NCI-H524 (cell line): ENCODE measurements around the gene GSTK1.
"Not testable (repeated sequence)": the region's sequence is repeated elsewhere in the genome, so short reads cannot be mapped to it uniquely, and the experiment has no call there.

Experiments
- DNase-seq, 2 experiments: peaks; one replicate each; lab custom pipeline; 2025; lab: John Stamatoyannopoulos, UW

The GSTK1 gene

DNA sequence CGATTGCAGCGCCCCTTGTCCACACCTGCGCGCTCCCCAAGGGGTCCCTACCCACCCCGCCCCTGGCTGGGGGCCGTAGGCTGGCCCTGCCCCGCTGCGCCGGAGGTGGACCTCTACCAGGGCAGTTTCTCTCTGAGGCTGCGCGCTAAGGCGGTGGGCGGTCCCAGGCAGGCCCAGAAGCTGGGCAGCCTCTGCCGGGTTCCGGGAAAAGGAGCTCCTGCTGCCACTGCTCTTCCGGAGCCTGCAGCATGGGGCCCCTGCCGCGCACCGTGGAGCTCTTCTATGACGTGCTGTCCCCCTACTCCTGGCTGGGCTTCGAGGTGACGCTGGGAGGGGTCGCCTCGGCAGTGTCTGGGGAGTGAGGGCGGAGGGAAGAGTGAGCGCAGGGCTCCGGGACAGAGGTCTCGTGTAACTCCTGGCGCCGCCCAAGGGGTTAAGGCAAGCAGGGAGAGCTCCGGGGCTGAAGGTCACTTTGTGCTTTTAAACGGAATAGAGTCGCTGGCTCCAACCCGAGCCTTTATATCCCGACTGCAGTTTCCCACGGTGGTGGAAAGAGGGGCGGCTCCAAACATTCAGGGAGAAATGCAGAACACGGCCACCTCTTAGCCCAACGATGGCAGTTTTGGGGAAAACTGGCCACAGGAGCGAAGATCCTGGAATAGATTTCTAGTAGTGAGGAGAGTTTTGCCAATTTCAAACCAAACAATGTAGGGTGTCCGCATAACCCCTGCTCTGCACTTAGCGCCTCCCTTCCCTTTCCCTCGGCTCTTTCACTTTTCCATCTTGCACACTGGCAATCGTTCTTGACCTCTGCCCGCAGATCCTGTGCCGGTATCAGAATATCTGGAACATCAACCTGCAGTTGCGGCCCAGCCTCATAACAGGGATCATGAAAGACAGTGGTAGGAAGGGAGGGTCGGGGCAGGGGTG is at the start of gene GSTK1:
TSS of gene GSTK1 (plus strand) at position 176 of the 930 bp plus-strand sequence. CDS start at position 249, 73 bp downstream.
- DNase-seq, result peak; percentile 30 to 75

DNA sequence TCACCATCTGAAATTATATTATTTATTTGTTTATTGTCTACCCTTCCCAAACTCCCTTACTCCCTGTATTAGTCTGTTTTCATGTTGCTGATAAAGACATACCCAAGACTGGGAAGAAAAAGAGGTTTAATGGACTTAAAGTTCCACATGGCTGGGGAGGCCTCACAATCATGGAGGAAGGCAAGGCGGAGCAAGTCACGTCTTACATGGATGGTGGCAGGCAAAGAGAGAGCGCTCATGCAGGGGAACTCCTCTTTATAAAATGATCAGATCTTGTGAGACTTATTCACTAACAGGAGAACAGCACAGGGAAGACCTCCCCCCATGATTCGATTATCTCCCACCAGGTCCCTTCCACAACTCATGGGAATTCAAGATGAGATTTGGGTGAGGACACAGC is 49.8 kb upstream of the GSTK1 start:
- not testable (repeated sequence) for DNase-seq

DNA sequence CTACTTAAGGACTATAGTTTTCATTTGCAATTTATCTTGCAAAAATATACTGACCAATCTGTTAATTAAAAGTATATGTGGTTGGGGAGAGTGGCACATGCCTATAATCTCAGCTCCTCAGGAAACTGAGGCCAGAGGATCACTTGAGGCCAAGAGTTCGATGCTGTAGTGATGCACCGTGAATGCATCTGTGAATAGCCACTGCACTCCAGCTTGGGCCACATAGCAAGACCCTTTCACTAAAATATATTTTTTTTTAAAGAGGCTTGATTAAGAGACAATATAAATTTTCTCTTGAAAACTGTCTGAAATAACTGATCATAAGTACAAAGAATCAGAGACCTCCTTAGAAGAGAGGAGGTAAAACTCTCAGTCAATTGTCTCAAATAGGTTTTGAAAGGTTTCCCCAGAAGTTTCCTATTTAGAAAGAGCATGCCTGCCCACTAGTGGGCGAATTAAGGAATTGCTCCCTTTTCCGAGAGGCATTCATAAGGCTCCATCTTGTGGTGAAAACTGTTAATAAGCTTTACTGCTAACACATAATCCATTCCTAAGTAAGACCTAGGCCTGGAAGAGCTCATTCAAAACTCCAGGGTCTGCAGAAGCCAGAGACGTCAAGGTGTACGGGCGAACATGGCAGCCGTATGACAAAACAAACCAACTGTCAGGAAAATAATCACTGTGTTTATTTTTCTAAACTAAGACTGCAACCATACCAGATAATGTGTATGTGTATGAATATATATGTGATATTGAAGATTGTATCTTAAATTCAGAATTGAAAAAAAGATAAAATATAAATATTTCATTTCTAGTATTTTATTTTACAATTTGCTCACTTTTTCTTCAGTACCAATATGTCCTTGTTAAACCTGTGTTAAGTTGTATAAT is 48.2 kb upstream of the GSTK1 start:
- peak; percentile 59 to 83 for DNase-seq

DNA sequence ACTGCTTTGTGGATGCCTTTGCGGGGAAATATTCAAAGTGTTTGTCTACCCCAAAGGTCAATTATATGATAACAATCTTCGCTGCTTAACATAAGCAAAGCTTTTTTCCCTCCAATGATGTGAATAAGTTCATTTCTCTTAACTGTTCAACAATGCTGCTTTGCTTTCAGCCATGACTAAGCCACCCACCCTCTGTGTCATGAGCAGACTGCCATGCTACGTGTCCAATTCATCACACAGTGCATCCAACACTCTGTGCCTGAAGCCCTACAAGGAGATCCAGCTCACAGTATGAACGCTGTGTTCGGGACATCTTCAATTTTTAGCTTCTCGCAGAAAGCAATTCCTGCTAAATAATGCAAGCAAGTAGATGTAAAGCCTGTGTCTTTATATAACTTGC is 47.1 kb upstream of the GSTK1 start:
- DNase-seq, result no peak

DNA sequence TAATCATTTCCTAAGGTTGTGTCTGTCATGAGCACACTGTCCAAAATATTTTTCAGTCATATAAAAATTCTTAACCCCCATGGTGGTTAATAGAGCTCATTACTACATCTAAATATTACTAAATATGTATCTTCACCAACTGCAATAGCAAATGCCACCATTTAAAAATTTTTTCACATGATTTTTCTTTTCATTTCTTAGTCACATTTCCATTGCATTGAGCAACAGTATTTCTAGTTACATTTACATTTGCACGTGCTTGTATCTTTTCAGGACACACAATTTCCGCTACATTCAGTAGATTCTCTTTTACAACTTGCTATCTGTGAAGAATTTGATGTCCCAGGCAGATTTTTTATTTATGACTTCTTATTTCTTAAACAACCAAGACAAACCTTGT is 46.6 kb upstream of the GSTK1 start:
- no peak for DNase-seq

GRCh38 chr7:143217806-143218205 is 45.4 kb upstream of the GSTK1 start:
- peak; percentile 85 to 96 for DNase-seq

GRCh38 chr7:143221286-143221685 is 42.0 kb upstream of the GSTK1 start:
- no peak for DNase-seq

DNA sequence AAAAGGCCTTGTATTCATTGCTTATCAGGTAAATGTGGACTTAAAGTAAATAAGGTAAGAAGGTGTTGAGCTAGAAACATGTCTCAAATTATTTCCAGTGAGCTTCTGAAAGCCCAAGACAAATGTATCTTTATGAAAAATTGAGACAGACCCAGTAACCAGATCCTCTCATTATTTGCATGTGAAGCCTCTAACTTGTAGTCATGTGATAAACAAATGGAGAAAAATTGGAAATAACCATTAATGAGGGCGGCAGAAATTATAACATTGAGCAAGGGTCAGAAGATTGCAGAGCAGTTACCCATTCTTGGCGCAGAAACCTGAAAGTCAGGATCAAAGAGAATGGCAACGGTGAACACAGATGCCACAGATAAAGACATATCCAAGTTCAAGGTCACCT is 41.5 kb upstream of the GSTK1 start, which contains the start of gene TAS2R40:
TSS of gene TAS2R40 (plus strand) at position 301 of the 400 bp plus-strand sequence. CDS start at position 343, 42 bp downstream.
- DNase-seq, result no peak

- DNase-seq, result no peak
Measured at GRCh38 chr7:143222782-143223181, 40.5 kb upstream of the GSTK1 start.

DNA sequence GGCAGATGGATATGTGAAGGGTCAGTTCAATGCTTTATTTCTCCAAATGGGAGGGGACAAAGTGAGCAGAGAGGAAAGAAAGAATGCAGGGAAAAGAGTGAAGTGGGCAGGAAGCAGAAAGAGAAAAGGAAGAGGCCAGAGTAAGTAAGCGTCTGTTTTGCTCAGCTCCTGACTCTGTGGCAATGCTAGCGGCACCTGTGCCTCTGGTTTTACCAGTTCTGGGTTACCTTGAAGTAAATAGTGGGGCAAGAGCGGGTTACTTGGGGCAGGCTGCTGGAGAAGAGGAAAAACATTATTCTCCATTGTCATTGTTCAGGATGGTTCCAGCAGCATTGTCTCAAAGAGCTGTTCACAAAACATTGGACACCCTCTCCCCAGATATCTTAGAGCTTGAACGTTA is 39.5 kb upstream of the GSTK1 start:
- no peak for DNase-seq

DNA sequence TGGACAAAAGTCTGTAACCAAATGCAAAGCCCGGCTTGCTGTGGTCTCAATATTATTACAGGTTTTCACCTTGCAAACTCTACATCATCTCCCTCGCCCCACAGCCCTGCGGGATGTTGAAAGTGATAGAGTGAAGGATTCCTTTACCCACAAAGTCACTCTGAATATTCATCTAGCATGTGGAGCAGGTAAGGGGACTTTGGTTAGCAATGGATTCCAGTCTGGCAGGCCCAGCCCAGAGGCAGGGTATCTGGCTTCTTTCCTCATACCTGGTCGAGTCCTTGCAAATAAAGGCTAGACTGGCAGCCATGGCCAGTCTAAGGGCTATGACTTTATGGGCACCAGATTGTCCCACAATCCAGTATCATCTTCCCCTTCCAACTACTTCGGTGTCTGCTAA is 38.2 kb upstream of the GSTK1 start:
- DNase-seq, result no peak

DNA sequence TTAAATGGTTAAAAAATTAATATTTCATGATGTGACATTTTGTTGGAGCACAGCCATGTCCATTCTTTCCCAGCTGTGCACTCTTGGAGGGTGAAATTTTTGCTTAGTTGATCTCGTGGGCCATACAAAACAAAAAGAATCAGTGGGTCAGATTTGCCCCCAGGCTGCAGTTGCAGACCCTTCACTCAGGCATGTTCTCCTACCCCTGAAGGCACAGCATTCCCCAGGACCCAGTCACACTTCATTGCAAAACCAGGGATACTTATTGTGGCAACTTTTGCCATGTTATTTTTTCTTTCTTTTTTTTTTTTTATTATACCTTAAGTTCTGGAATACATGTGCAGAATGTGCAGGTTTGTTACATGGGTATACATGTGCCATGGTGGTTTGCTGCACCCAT is 35.4 kb upstream of the GSTK1 start:
- DNase-seq, result no peak

GRCh38 chr7:143229054-143229790 is 34.0 kb upstream of the GSTK1 start:
- no peak for DNase-seq

GRCh38 chr7:143230602-143231457 is 32.4 kb upstream of the GSTK1 start:
- no peak for DNase-seq

DNA sequence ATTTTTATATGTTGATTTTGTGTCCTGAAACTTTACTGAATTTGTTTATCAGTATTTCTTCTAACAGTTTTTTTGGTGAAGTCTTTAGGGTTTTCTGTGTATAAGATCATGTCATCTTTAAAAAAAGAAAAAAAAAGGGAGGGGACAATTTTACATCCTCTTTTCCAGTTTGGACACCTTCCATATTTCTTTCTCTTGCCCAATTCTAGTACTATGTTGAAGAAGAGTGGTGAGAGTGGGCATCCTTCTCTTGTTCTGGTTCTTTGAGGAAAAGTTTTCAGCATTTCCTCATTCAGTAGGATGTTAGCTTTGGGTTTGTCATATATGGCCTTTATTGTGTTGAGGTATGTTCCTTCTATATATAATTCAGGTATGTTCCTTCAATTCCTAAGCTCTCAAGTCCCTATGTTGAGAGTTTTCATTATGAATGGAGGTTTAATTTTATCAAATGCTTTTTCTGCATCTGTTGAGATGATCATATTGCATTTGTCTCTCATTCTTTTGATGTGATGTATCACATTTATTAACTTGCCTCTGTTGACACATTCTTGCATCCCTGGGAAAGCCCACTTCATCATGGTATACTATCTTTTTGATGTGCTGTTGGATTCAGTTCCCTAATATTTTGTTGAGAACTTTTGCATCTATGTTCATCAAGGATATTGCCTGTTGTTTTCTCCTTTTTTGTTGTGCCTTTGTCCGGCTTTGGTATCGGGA is 29.3 kb upstream of the GSTK1 start:
- no peak for DNase-seq

DNA sequence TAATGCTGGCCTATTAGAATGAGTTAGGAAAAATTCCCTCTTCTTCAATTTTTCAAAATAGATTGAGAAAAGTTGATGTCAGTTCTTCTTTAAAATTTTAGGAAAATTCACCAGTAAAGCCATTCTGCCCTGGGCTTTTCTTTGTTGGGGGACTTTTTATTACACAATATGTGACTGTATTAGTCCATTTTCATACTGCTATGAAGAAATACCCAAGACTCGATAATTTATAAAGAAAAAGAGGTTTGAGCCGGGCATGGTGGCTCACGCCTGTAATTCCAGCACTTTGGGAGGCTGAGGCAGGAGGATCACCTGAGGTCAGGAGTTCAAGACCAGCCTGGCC is 28.7 kb upstream of the GSTK1 start:
- DNase-seq, result no peak

- no peak for DNase-seq
Measured at GRCh38 chr7:143235561-143235960, 27.7 kb upstream of the GSTK1 start.

GRCh38 chr7:143236408-143236990 is 26.7 kb upstream of the GSTK1 start:
- DNase-seq, result no peak

GRCh38 chr7:143237366-143237765 is 25.9 kb upstream of the GSTK1 start:
- no peak for DNase-seq
